HCT116 (cell line): ENCODE measurements around the gene CD99.

Experiments used
- EGR1 ChIP-seq: IDR thresholded peaks from 2 replicates; pipeline ENCODE4 v1.6.1; 2012; ENCODE audit warnings: low read depth
- EZH2 ChIP-seq: fragments of 200-600 bp; sonication (generic); IDR thresholded peaks from 2 replicates; pipeline ENCODE4 v1.6.1; 2017; ENCODE audit warnings: antibody characterized with exemption, mixed run types
- EZH2phosphoT487 ChIP-seq: fragments of 200-600 bp; IDR thresholded peaks from 2 replicates; pipeline ENCODE4 v1.6.1; 2018; ENCODE audit warnings: antibody characterized with exemption, borderline replicate concordance
- JUND ChIP-seq: IDR thresholded peaks from 2 replicates; pipeline ENCODE4 v1.6.1; 2012
- POLR2A ChIP-seq: IDR thresholded peaks from 2 replicates; pipeline ENCODE4 v1.7.0; 2011; ENCODE audit warnings: borderline replicate concordance; ENCODE audit not compliant: insufficient read depth, insufficient read length; ENCODE audit errors: extremely low read depth
- POLR2AphosphoS5 ChIP-seq: IDR thresholded peaks from 2 replicates; pipeline ENCODE4 v1.6.1; 2011; ENCODE audit warnings: mild to moderate bottlenecking, low read depth, low read length, moderate library complexity
- SIN3A ChIP-seq: IDR thresholded peaks from 2 replicates; pipeline ENCODE4 v1.6.1; 2012; ENCODE audit warnings: low read depth
- YY1 ChIP-seq: IDR thresholded peaks from 2 replicates; pipeline ENCODE4 v1.6.1; 2011; ENCODE audit warnings: low read length, low read depth, moderate library complexity, mild to moderate bottlenecking; ENCODE audit not compliant: insufficient replicate concordance; ENCODE audit errors: extremely low read depth
- ZFX ChIP-seq: fragments of 450-650 bp; IDR thresholded peaks from 2 replicates; pipeline ENCODE4 v1.6.1; 2017
- TF ChIP-seq, protein P1 (sequence below), 3 experiments: fragments of 200-600 bp in 1 of 3; sonication (generic) in 1 of 3; IDR thresholded peaks in 2 of 3; conservative IDR thresholded peaks in 1 of 3; 2 replicates each; pipeline ENCODE4 v1.5.1; 2012 to 2017; ENCODE audit warnings: low read depth in 2 of 3, low read length in 2 of 3, antibody characterized with exemption in 1 of 3, borderline replicate concordance in 1 of 3, control low read depth in 1 of 3, mild to moderate bottlenecking in 1 of 3, mixed read lengths in 1 of 3, mixed run types in 1 of 3, moderate library complexity in 1 of 3; ENCODE audit not compliant: insufficient read depth in 1 of 3
- TF ChIP-seq, protein P2 (sequence below): IDR thresholded peaks from 2 replicates; pipeline ENCODE4 v1.6.1; 2012; ENCODE audit warnings: low read depth
- TF ChIP-seq, protein P3 (sequence below): IDR thresholded peaks from 2 replicates; pipeline ENCODE4 v1.6.1; 2012

DNA sequence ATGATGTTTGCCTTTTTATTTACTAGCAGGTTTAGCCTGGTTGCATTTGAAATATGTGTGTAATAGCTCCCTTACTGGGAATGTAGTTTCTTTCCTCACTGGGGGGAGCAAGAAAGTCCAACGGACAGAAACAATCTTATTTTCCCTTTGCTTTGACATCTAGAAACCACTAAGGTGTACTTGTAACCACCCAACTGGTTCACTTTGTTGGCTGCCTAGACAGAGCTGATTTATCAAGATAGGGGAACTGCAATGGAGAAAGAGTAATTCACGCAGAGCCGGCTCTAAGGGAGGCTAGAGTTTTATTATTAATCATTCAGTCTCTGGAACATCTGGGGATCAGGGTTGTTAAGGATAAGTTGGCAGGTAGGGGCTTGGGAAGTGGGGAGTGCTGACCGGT, 91.1 kb downstream of the CD99 start:
- TF ChIP-seq, protein P1, sequence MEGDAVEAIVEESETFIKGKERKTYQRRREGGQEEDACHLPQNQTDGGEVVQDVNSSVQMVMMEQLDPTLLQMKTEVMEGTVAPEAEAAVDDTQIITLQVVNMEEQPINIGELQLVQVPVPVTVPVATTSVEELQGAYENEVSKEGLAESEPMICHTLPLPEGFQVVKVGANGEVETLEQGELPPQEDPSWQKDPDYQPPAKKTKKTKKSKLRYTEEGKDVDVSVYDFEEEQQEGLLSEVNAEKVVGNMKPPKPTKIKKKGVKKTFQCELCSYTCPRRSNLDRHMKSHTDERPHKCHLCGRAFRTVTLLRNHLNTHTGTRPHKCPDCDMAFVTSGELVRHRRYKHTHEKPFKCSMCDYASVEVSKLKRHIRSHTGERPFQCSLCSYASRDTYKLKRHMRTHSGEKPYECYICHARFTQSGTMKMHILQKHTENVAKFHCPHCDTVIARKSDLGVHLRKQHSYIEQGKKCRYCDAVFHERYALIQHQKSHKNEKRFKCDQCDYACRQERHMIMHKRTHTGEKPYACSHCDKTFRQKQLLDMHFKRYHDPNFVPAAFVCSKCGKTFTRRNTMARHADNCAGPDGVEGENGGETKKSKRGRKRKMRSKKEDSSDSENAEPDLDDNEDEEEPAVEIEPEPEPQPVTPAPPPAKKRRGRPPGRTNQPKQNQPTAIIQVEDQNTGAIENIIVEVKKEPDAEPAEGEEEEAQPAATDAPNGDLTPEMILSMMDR (IDR thresholded peaks at IDR 0.05 in 2 of 3, conservative IDR thresholded peaks at IDR 0.05 in 1 of 3; ENCODE audit: borderline replicate concordance in 1 of 3, insufficient read depth in 1 of 3, low read depth in 2 of 3, low read length in 2 of 3) = no peak
- no peak for TF ChIP-seq EZH2
- TF ChIP-seq POLR2A = no peak
- no peak for TF ChIP-seq ZFX
- TF ChIP-seq EZH2phosphoT487 = no peak
- no peak for TF ChIP-seq SIN3A
- no peak for TF ChIP-seq EGR1
- TF ChIP-seq POLR2AphosphoS5 = no peak
- TF ChIP-seq, protein P2, sequence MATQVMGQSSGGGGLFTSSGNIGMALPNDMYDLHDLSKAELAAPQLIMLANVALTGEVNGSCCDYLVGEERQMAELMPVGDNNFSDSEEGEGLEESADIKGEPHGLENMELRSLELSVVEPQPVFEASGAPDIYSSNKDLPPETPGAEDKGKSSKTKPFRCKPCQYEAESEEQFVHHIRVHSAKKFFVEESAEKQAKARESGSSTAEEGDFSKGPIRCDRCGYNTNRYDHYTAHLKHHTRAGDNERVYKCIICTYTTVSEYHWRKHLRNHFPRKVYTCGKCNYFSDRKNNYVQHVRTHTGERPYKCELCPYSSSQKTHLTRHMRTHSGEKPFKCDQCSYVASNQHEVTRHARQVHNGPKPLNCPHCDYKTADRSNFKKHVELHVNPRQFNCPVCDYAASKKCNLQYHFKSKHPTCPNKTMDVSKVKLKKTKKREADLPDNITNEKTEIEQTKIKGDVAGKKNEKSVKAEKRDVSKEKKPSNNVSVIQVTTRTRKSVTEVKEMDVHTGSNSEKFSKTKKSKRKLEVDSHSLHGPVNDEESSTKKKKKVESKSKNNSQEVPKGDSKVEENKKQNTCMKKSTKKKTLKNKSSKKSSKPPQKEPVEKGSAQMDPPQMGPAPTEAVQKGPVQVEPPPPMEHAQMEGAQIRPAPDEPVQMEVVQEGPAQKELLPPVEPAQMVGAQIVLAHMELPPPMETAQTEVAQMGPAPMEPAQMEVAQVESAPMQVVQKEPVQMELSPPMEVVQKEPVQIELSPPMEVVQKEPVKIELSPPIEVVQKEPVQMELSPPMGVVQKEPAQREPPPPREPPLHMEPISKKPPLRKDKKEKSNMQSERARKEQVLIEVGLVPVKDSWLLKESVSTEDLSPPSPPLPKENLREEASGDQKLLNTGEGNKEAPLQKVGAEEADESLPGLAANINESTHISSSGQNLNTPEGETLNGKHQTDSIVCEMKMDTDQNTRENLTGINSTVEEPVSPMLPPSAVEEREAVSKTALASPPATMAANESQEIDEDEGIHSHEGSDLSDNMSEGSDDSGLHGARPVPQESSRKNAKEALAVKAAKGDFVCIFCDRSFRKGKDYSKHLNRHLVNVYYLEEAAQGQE = no peak
- TF ChIP-seq JUND = no peak
- TF ChIP-seq, protein P3, sequence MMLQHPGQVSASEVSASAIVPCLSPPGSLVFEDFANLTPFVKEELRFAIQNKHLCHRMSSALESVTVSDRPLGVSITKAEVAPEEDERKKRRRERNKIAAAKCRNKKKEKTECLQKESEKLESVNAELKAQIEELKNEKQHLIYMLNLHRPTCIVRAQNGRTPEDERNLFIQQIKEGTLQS = no peak
- no peak for TF ChIP-seq YY1
